Glutamatergic neuron (in vitro differentiated cells): ENCODE results near the gene ENTR1. TPM values are rescaled to one million over a fixed set of nuclear protein-coding genes. Genes with fewer than 3 reads are reported as not detected.

Source experiments
- DNase-seq: peaks from one replicate; pipeline ENCODE4 v3.0.0; 2022
- H3K27ac Mint-ChIP-seq: one replicate; pipeline ENCODE4 v1.8.0; 2020; ENCODE audit warnings: mild to moderate bottlenecking, mixed read lengths, inconsistent platforms; ENCODE audit not compliant: unreplicated experiment
- H3K27me3 Mint-ChIP-seq: one replicate; pipeline ENCODE4 v1.8.0; 2020; ENCODE audit warnings: mild to moderate bottlenecking, moderate library complexity, mixed read lengths, inconsistent platforms; ENCODE audit not compliant: unreplicated experiment
- H3K36me3 Mint-ChIP-seq: one replicate; pipeline ENCODE4 v1.8.0; 2020; ENCODE audit warnings: mild to moderate bottlenecking, mixed read lengths, inconsistent platforms; ENCODE audit not compliant: unreplicated experiment
- H3K4me1 Mint-ChIP-seq: one replicate; pipeline ENCODE4 v1.8.0; 2020; ENCODE audit warnings: mild to moderate bottlenecking, low read depth, mixed read lengths, inconsistent platforms; ENCODE audit not compliant: unreplicated experiment
- H3K4me3 Mint-ChIP-seq: one replicate; pipeline ENCODE4 v1.8.0; 2020; ENCODE audit warnings: mild to moderate bottlenecking, mixed read lengths, inconsistent platforms; ENCODE audit not compliant: unreplicated experiment
- H3K9me3 Mint-ChIP-seq: one replicate; pipeline ENCODE4 v1.8.0; 2020; ENCODE audit warnings: mild to moderate bottlenecking, moderate library complexity, mixed read lengths, inconsistent platforms; ENCODE audit not compliant: unreplicated experiment
- CTCF ChIP-seq: fragments of 200-600 bp; sonication (generic); IDR thresholded peaks from one replicate; pipeline ENCODE4 v1.5.0; 2021; ENCODE audit not compliant: partially characterized antibody, unreplicated experiment
- total RNA-seq: library from RNA; stranded (reverse); fragmentation: NEBNext Ultra II Directional; extraction: Animal tissue kit (Norgen Biotek cat#: 25700); gene quantifications from one replicate; pipeline ENCODE4 v1.2.1, GENCODE V29; 2021; ENCODE audit not compliant: unreplicated experiment

The ENTR1 gene
- total RNA-seq, 1 donor from 2014 or later, result 61.2 TPM

GRCh38 chr9:136405481-136405880, 4.9 kb downstream of the ENTR1 start:
- H3K27ac Mint-ChIP-seq, result no peak overlapping the region
- H3K4me3 Mint-ChIP-seq, result no peak overlapping the region
- peaks cover 2% of the 10 kb centered on the region for H3K27me3 Mint-ChIP-seq
- no peaks in the 10 kb centered on the region for H3K36me3 Mint-ChIP-seq
- H3K4me1 Mint-ChIP-seq, result peaks cover 7% of the 10 kb centered on the region
- DNase-seq, result no peak
- TF ChIP-seq CTCF, result no peak
- H3K9me3 Mint-ChIP-seq, result peaks cover 2% of the 10 kb centered on the region

GRCh38 chr9:136404801-136405136, 5.6 kb downstream of the ENTR1 start:
- Mint-ChIP-seq H3K27me3 (peaks cover 2% of the 10 kb centered on the region), H3K9me3 (peaks cover 2% of the 10 kb centered on the region), H3K36me3 (no peaks in the 10 kb centered on the region), H3K27ac (no peak overlapping the region), H3K4me3 (no peak overlapping the region), H3K4me1 (peaks cover 5% of the 10 kb centered on the region)
- no peak for TF ChIP-seq CTCF
- DNase-seq, result no peak

- peaks cover 4% of the 10 kb centered on the region for H3K27me3 Mint-ChIP-seq
These were observed 6.3 kb downstream of the ENTR1 start for GRCh38 chr9:136403915-136404800.

GRCh38 chr9:136403538-136403914, 6.9 kb downstream of the ENTR1 start:
- Mint-ChIP-seq H3K9me3 (no peaks in the 10 kb centered on the region), H3K4me3 (no peak overlapping the region), H3K4me1 (peaks cover 3% of the 10 kb centered on the region), H3K27me3 (peaks cover 8% of the 10 kb centered on the region), H3K27ac (no peak overlapping the region), H3K36me3 (no peaks in the 10 kb centered on the region)
- TF ChIP-seq CTCF, result no peak
- no peak for DNase-seq

More at GRCh38 chr9:136403915-136404800, 6.3 kb downstream of the ENTR1 start:
- no peak for DNase-seq
- peaks cover 2% of the 10 kb centered on the region for H3K4me1 Mint-ChIP-seq
- no peak overlapping the region for H3K4me3 Mint-ChIP-seq
- no peak for TF ChIP-seq CTCF
- no peak overlapping the region for H3K27ac Mint-ChIP-seq
- H3K9me3 Mint-ChIP-seq, result peaks cover 2% of the 10 kb centered on the region
- H3K36me3 Mint-ChIP-seq, result no peaks in the 10 kb centered on the region

GRCh38 chr9:136402067-136402466, 8.3 kb downstream of the ENTR1 start:
- Mint-ChIP-seq H3K4me3 (no peak overlapping the region), H3K9me3 (peaks cover 2% of the 10 kb centered on the region), H3K27ac (no peak overlapping the region), H3K4me1 (peaks cover 3% of the 10 kb centered on the region), H3K27me3 (peaks cover 8% of the 10 kb centered on the region), H3K36me3 (no peaks in the 10 kb centered on the region)
- TF ChIP-seq CTCF, result no peak
- no peak for DNase-seq
